Measurements from ENCODE around the gene GLG1.
"Not testable (repeated sequence)": the region's sequence is repeated elsewhere in the genome, so short reads cannot be mapped to it uniquely, and the experiment has no call there.

The GLG1 gene

GRCh38 chr16:74542911-74543578, 63.9 kb downstream of the GLG1 start:
- DNase-seq (ENCODE audit: low read depth in 2 of 2, low spot score in 1 of 2) = not testable (repeated sequence)

- not testable (repeated sequence) for DNase-seq (ENCODE audit: low read depth in 2 of 2, low spot score in 1 of 2)
Observed at GRCh38 chr16:74540663-74541062, 66.3 kb downstream of the GLG1 start.

DNA sequence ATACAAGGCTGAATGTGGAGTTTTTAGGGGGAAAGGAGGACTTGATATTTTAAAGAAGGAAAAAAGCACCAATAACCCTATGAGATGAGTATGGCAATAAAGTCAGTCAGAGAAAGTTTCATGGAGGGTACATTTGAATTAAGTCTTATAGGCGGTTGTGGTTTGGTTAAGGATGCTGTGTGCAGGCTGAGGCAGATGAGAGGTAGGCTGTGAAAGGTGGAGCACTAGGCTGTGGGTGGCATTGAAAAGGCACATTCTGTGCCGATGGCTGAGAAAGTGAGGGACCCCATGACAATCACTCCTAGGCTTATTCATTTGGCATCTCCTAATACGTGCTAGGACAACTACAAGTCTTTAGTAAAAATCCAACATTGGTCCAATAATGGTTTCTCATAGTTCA, 68.1 kb downstream of the GLG1 start:
- DNase-seq (ENCODE audit: low read depth in 2 of 2, low spot score in 1 of 2) = not testable (repeated sequence)

GRCh38 chr16:74537746-74538145, 69.2 kb downstream of the GLG1 start:
- not testable (repeated sequence) for DNase-seq (ENCODE audit: low read depth in 2 of 2, low spot score in 1 of 2)

DNA sequence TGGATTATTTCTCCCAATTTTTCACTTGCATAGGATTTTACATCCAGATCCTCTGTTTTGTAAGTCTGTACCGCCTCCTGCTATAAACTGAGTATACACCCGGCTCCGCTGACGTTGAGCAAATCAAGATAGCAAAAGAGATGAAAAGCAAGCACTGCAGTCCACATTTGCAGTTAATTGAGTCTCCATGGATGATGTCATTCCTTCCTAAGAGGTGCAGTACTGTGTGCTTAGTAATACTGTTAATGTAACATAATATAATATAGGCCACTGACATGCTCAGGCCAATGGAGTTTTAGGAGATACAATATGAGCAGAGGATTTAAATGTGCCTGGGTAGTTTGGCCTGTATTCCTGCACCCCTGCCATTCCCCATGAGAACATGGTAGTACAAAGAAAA, 72.3 kb downstream of the GLG1 start:
- not testable (repeated sequence) for DNase-seq (ENCODE audit: low read depth in 2 of 2, low spot score in 1 of 2)

GRCh38 chr16:74524926-74525325, 82.0 kb downstream of the GLG1 start:
- DNase-seq (ENCODE audit: low read depth in 2 of 2, low spot score in 1 of 2) = no peak

DNA sequence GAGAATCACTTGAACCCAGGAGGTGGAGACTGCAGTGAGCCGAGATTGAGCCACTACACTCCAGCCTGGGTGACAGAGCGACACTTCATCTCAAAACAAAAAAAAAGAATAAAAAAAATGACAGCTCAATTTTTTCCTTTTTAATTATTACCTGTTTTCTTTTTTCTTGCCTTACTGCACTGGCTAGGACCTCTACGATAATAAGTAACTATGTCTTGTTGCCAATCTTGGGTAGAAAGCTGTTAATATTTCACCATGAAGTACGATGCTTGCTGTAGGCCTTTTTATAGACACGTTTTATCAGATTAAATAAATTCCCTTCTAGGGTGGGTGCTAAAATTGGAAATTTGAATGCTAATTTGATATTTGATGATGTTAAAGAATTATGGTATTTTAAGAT, 82.8 kb downstream of the GLG1 start:
- no peak for DNase-seq (ENCODE audit: low read depth in 2 of 2, low spot score in 1 of 2)

DNA sequence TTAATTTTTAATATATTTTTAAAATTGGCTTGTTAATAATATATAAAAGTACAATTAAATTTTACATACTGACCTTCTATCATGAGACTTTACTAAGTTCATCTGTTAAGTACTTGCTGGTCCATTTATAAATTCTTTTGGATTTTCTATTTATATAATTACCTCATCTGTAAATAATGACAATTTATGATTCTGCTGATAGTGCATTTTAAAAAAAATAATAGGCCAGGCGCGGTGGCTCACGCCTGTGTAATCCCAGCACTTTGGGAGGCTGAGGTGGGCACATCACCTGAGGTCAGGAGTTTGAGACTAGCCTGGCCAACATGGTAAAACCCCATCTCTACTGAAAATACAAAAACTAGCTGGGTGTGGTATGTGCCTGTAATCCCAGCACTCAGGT, 83.2 kb downstream of the GLG1 start:
- DNase-seq (ENCODE audit: low read depth in 2 of 2, low spot score in 1 of 2) = not testable (repeated sequence)

DNA sequence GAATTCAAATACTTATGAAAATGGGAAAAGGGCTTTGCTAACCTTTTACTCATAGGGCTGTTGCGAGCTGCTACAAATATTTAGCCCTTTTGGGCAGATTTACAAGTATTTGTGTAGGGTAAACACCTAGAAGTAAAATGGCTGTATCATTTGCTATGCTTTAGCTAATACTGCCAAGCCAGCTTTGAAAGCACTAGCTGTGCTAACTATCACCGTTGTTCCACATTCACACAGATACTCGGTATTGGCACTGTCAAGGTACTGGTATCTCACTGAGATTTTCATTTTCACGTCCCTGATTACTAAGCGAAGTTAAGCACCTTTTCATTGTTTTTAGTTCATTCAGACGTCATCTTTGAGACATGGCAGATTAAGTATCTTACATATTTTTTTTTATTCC, 84.8 kb downstream of the GLG1 start:
- DNase-seq (ENCODE audit: low read depth in 2 of 2, low spot score in 1 of 2) = no peak

GRCh38 chr16:74521691-74522090, 85.2 kb downstream of the GLG1 start:
- no peak for DNase-seq (ENCODE audit: low read depth in 2 of 2, low spot score in 1 of 2)

GRCh38 chr16:74518934-74519333, 88.0 kb downstream of the GLG1 start:
- DNase-seq (ENCODE audit: low read depth in 2 of 2, low spot score in 1 of 2) = not testable (repeated sequence)

GRCh38 chr16:74511961-74512360, 95.0 kb downstream of the GLG1 start:
- DNase-seq (ENCODE audit: low read depth in 2 of 2, low spot score in 1 of 2) = no peak

DNA sequence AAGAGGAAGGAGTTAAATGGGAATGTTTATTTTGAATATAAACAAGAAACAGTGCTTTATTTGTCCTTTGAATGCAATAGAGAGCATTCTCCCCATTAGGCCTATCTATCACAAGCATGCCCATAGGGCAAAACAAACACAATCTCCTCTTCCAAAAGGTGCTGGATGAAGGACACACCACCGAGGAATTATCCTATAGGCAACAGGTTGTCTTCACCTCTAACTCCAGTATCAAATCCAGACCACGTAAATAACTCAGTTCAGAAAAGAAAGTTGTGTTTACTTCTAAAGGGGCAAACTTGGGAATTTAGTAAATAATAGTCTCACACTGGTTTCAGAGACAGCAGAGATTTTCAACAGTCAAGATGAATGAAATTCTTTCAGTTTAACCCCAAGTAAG, 101.9 kb downstream of the GLG1 start:
- no peak for DNase-seq (ENCODE audit: low read depth in 2 of 2, low spot score in 1 of 2)

DNA sequence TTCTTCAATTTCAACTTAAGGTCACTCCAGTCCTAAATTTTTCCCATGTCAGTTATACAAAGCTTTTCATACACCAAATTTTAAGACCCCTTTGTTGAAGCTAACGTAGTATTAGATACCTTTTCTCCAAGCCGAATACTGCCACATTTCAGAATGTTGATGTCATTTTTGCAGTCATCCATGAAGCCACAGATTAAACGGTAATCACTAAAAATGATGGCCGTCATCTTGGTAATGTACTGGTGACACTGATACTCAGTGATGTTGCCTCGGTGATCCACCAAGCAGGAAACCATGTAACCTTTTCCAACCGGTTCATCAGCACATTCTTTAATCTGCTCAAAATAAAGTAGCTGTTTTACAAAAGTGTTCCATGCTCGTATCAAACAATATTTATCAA, 103.5 kb downstream of the GLG1 start:
- DNase-seq (ENCODE audit: low read depth in 2 of 2, low spot score in 1 of 2) = no peak

- DNase-seq (ENCODE audit: low read depth in 2 of 2, low spot score in 1 of 2) = no peak
Observed at GRCh38 chr16:74501484-74502478, 105.1 kb downstream of the GLG1 start.

DNA sequence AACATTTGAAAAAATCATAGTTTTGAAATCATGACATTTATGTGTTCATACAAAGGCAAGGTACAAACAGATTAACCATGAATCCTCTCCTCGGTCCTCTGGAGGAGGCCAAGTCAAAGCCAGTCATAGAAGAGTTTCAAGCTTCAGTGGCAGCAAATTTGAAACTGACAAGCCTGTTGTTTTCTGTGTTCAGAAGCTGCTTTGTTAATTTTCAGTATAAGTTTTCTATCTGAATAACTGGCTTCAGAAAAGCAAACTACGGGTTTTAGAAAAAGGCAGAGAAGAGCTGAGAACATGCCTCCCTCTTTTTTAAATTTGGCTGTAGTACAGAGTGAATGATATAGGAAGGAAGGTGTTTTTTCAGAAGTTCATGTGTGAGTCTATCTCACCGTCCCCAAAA, 106.0 kb downstream of the GLG1 start:
- DNase-seq (ENCODE audit: low read depth in 2 of 2, low spot score in 1 of 2) = no peak

DNA sequence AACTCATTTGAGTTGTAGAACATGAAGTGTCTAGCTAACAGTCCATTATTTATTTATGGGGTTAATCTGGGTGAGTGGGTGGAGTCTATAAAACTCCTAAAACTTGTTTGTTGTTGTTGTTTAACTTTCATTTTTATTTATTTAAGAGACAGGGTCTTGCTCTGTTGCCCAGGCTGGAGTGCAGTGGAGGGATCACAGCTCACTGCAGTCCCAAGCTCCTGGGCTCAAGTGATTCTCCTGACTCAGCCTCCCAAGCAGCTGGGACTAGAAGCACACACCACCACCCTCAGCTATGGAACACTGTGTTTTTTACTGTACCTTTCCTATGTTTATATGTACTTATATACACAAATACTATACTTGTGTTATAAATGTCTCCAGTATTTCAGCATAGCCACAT, 107.8 kb downstream of the GLG1 start:
- no peak for DNase-seq (ENCODE audit: low read depth in 2 of 2, low spot score in 1 of 2)

DNA sequence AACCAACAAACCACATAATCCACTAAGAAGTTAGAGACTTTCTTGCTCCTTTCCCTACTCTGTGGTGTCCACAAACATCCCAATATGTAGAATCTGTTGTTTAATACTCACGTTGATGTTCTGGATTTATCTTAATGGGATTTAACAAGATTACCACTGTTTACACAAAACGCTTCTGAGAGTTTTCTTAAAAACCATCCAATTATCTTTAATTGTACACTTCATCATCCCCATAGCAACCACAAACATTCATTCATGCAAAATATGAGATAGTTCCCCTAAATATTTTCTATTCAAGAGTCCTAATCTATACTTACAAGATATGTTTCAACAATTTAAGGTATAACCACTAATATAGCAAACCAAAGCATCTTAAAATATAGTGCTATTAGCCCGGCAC, 109.2 kb downstream of the GLG1 start:
- no peak for DNase-seq (ENCODE audit: low read depth in 2 of 2, low spot score in 1 of 2)

- DNase-seq (ENCODE audit: low read depth in 2 of 2, low spot score in 1 of 2) = no peak
Observed at GRCh38 chr16:74496054-74496453, 110.9 kb downstream of the GLG1 start.

- DNase-seq (ENCODE audit: low read depth in 2 of 2, low spot score in 1 of 2) = no peak
Observed at GRCh38 chr16:74492976-74493375, 113.9 kb downstream of the GLG1 start.

DNA sequence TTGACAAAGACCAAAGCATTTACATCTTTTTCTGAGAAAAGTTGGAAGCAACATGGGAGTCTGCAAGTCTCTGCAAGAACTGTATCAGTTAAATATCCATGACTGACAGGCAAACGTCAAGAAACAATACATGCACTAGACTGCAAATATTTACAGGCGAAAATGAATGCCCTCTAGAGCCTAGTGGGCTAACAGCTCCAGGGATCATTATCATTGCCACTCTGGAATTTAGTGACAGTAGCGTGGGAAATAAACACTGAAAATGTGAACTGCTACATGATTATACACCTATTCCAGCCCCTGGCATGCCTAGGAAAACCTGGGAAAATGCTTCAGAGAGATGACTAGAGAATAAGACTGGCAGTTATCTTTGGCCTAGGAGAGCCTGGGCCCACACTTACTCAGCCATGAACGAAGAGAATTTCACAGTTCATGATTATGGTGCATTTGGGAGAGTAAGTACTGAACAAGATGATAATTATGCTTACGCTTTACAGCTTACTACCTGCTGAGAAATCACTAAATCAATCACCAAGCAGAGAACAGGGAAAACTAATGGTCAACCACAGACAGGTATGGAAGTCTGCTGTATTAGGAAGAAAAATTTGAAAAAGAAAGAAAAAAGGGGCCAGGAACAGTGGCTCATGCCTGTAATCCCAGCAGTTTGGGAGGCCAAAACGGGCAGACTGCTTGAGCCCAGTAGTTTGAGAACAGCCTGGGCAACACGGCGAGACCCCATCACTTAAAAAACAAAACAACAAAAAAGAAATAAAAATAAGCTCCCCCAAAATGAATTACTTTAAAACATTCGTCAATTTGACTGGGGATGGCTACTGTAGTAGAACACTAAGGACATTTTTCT, 119.0 kb downstream of the GLG1 start:
- DNase-seq (ENCODE audit: low read depth in 2 of 2, low spot score in 1 of 2) = no peak
